Colonic mucosa (tissue), 4 donors: ENCODE data around the gene FREY1. TPM values are rescaled to one million over a fixed set of nuclear protein-coding genes. Genes with fewer than 3 reads are reported as not detected.

ENCODE experiments used
- DNase-seq: peaks from one replicate; pipeline ENCODE4 v3.0.0-alpha.2; 2020
- H3K27ac ChIP-seq: fragments of 200-600 bp; one replicate; pipeline ENCODE4 v1.8.0; 2021
- H3K27me3 ChIP-seq: fragments of 200-600 bp; one replicate; pipeline ENCODE4 v1.8.0; 2021
- H3K36me3 ChIP-seq: fragments of 200-600 bp; one replicate; pipeline ENCODE4 v1.8.0; 2021
- H3K4me1 ChIP-seq: fragments of 200-600 bp; one replicate; pipeline ENCODE4 v1.8.0; 2021; ENCODE audit warnings: mild to moderate bottlenecking
- H3K4me3 ChIP-seq: fragments of 200-600 bp; one replicate; pipeline ENCODE4 v1.8.0; 2021
- H3K9ac ChIP-seq, 2 donors: one replicate each; pipeline ENCODE4 v1.7.0; 2013; ENCODE audit warnings: control low read depth in 2 of 2, low read depth in 2 of 2, low read length in 2 of 2
- H3K9me3 ChIP-seq: fragments of 200-600 bp; one replicate; pipeline ENCODE4 v1.8.0; 2021
- CTCF ChIP-seq: fragments of 200-600 bp; IDR thresholded peaks from one replicate; pipeline ENCODE4 v1.8.0; 2022; ENCODE audit warnings: antibody characterized with exemption, mild to moderate bottlenecking
- intact Hi-C: fragments of 100-400 bp; cut with DNase I; formaldehyde crosslinking; loops from one replicate; pipeline ENCODE4 v1.14.1; 2022
- total RNA-seq, 2 donors: library from RNA; stranded (reverse); fragmentation: NEBNext Ultra II Directional in 1 of 2; extraction: Animal tissue kit (Norgen Biotek cat#: 25700) in 1 of 2; gene quantifications; one replicate each; pipeline ENCODE4 v1.2.1, GENCODE V29; 2021
- donor health status: healthy.
- donor health status: DM: no; HTN: no; CAD: no.
- donor health status: DM: no; HTN: no; CAD: no.

Gene FREY1
- total RNA-seq, 2 donors from 2014 or later: 1.1 TPM; not detected in 1

- H3K27ac ChIP-seq: no peak overlapping the region
- no peak overlapping the region for H3K9ac ChIP-seq
- no peaks in the 10 kb centered on the region for H3K27me3 ChIP-seq
- H3K9me3 ChIP-seq: no peaks in the 10 kb centered on the region
- H3K36me3 ChIP-seq: no peaks in the 10 kb centered on the region
- peaks cover 4% of the 10 kb centered on the region for H3K4me1 ChIP-seq
- DNase-seq: no peak
- TF ChIP-seq CTCF: no peak
- H3K4me3 ChIP-seq: no peak overlapping the region
- intact Hi-C loops: no loop called here
These were observed 19.5 kb downstream of the FREY1 start for GRCh38 chr11:45887587-45887986.

GRCh38 chr11:45886816-45887520 lies 20.1 kb downstream of the FREY1 start:
- no peak for DNase-seq
- Histone ChIP-seq H3K4me1 (peaks cover 4% of the 10 kb centered on the region), H3K36me3 (no peaks in the 10 kb centered on the region), H3K27me3 (no peaks in the 10 kb centered on the region), H3K9me3 (no peaks in the 10 kb centered on the region), H3K27ac (no peak overlapping the region), H3K9ac (no peak overlapping the region), H3K4me3 (no peak overlapping the region)
- intact Hi-C loops: no loop called here
- TF ChIP-seq CTCF: no peak

- peaks cover 4% of the 10 kb centered on the region for H3K4me1 ChIP-seq
- H3K36me3 ChIP-seq: no peaks in the 10 kb centered on the region
- H3K4me3 ChIP-seq: peak overlapping the region; percentile 45
- intact Hi-C loops: no loop called here
- no peak overlapping the region for H3K9ac ChIP-seq
- TF ChIP-seq CTCF: no peak
- no peaks in the 10 kb centered on the region for H3K27me3 ChIP-seq
- no peaks in the 10 kb centered on the region for H3K9me3 ChIP-seq
- no peak overlapping the region for H3K27ac ChIP-seq
- DNase-seq: no peak
These were observed 20.9 kb downstream of the FREY1 start for GRCh38 chr11:45885921-45886721.

DNA sequence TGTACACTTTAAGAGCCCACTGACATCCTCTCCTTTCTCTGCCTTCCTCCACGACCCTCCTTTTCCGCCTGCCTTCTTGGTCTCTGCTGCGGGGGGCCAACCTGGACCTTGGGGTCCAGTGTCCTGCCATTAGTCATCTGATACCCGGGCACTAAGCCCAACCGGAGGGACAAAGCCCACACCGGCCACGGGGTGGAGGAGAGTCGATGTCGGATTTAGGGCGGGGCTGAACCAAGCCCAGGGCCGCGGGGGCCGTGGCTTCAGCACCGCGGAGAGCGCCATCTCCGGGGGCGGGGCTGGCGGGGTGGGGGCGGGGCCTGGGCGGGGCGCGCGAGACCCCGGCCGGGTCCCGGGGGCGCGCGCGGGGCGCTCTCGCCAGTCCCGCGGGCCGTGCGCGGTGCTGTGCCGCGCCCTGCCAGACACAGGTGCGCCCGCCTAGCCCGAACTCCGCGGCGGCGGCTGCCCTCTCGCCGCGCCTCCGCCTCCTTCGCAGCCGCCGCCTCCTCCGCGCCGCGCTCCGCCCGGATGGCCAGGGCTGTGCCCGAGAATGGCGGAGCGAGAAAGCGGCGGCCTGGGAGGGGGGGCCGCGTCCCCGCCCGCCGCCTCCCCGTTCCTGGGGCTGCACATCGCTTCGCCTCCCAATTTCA lies 21.7 kb downstream of the FREY1 start, which contains the start of gene MAPK8IP1:
TSS of gene MAPK8IP1 (plus strand) at position 378 of the 647 bp plus-strand sequence. CDS start at position 548, 170 bp downstream.
- no peak for TF ChIP-seq CTCF
- Histone ChIP-seq H3K4me3 (peak within 1 kb of the TSS; percentile 45), H3K4me1 (peaks cover 4% of the 10 kb centered on the region), H3K36me3 (no peaks in the 10 kb centered on the region), H3K27ac (no peak within 1 kb of the TSS), H3K9me3 (no peaks in the 10 kb centered on the region), H3K27me3 (no peaks in the 10 kb centered on the region), H3K9ac (no peak within 1 kb of the TSS)
- DNase-seq: peak; percentile 59
- intact Hi-C loops: no loop called here

DNA sequence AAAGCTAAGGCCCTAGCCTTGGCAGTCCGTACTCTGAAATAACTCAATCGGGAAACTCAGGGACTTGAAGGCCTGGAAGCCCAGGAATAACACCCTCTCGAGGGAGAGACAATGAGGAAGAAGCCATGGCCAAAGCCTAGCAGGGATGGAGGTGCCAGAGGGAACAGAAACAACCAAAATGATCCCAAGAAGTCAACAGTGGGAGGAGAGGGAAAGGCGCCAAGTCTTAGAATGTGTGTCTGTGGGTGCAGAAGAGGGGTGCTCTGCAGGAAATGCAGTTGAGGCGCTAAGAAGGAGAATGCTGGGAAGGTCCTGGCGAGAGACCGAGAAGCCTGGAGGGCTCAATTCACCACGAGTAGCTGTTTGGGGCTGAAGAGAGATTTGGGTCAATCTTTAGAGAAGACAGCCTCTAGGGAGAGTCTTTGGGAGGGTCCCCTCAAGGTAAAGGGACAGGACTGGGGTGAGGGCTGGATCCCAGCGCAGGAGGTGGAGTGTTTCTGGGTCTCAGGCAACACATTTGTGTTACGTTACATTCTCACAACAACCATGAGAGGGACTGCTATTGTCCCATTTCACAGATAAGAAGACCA lies 22.4 kb downstream of the FREY1 start:
- Histone ChIP-seq H3K9me3 (no peaks in the 10 kb centered on the region), H3K27ac (no peak overlapping the region), H3K4me3 (no peak overlapping the region), H3K27me3 (no peaks in the 10 kb centered on the region), H3K9ac (no peak overlapping the region), H3K4me1 (peaks cover 4% of the 10 kb centered on the region), H3K36me3 (no peaks in the 10 kb centered on the region)
- TF ChIP-seq CTCF: no peak
- DNase-seq: no peak
- intact Hi-C loops: no loop called here
